HepG2 (cell line): ENCODE results near the gene KCNH8. TPM values are rescaled to one million over a fixed set of nuclear protein-coding genes. Genes with fewer than 3 reads are reported as not detected.

ENCODE experiments used
- ATAC-seq: fragments of 200-7000 bp; cut with Tn5 transposase; 3 replicates; pipeline ENCODE4 v1.9.1; 2020; ENCODE audit warnings: mild to moderate bottlenecking, moderate library complexity
- BruUV-seq: library from RNA; stranded (reverse); fragments of 400-500 nt; replicated peaks from 2 replicates; lab custom pipeline; 2021; lab: Mats Ljungman, UMichigan
- CTCF ChIA-PET: fragments of 300-600 bp; formaldehyde crosslinking; extraction: SDS; loops from one replicate; lab custom pipeline; 2021; ENCODE audit warnings: low total read pairs, inconsistent platforms, low intra/inter-chr PET ratio; lab: Yijun Ruan, JAX
- POLR2A ChIA-PET: fragments of 350-600 bp; sonication (Branson Sonifier 250); formaldehyde crosslinking; loops from one replicate; lab custom pipeline; 2020; ENCODE audit warnings: antibody characterized with exemption, inconsistent platforms; lab: Yijun Ruan, JAX
- DNase-seq: peaks from one replicate; pipeline ENCODE4 v3.0.0-alpha.2; 2015; ENCODE audit warnings: low spot score
- FAIRE-seq: peaks from 3 replicates; lab custom pipeline; 2011; peaks lifted over from hg19 to GRCh38; lab: Jason Lieb, UNC
- H2AFZ ChIP-seq: one replicate; pipeline ENCODE4 v1.6.1; 2011; ENCODE audit warnings: low read length, inconsistent platforms
- H3K27ac ChIP-seq: fragments of 300-600 bp; 3 replicates; pipeline ENCODE4 v1.8.0; 2011; ENCODE audit warnings: mixed run types, mild to moderate bottlenecking, mixed read lengths, low read length, inconsistent platforms; ENCODE audit not compliant: insufficient read depth; ENCODE audit errors: extremely low read length
- H3K27me3 ChIP-seq, 2 experiments: fragments of 200-600 bp in 1 of 2; 2 replicates in 1 of 2; 3 replicates in 1 of 2; pipeline versions ENCODE4 v1.6.0 to v1.8.0; 2011; ENCODE audit warnings: low read length in 2 of 2, mild to moderate bottlenecking in 2 of 2, moderate library complexity in 2 of 2, inconsistent platforms in 1 of 2; ENCODE audit not compliant: insufficient read depth in 2 of 2, control insufficient read depth in 1 of 2
- H3K36me3 ChIP-seq, 2 experiments: fragments of 200-600 bp in 1 of 2; replicated peaks in 1 of 2; 2 replicates in 1 of 2; 3 replicates in 1 of 2; pipeline versions ENCODE4 v1.5.1 to v1.8.0; 2011; ENCODE audit warnings: low read length in 2 of 2, inconsistent platforms in 1 of 2; ENCODE audit not compliant: insufficient read depth in 2 of 2, control insufficient read depth in 1 of 2
- H3K4me1 ChIP-seq: 2 replicates; pipeline ENCODE4 v1.5.1; 2012; ENCODE audit warnings: low read length, inconsistent platforms; ENCODE audit not compliant: insufficient read depth
- H3K4me2 ChIP-seq: 2 replicates; pipeline ENCODE4 v1.6.0; 2011; ENCODE audit warnings: low read depth, low read length, inconsistent platforms
- H3K4me3 ChIP-seq, 3 experiments: fragments of 200-600 bp in 1 of 3; sonication (generic), shearing (Covaris generic) in 1 of 3; replicated peaks in 1 of 3; 2 replicates each; pipeline ENCODE4 v1.5.1; 2011 to 2016; ENCODE audit warnings: low read length in 3 of 3, inconsistent platforms in 2 of 3, low read depth in 2 of 3, mild to moderate bottlenecking in 2 of 3, control low read depth in 1 of 3, mixed read lengths in 1 of 3; ENCODE audit not compliant: insufficient read depth in 1 of 3
- H3K79me2 ChIP-seq: one replicate; pipeline ENCODE4 v1.6.1; 2011; ENCODE audit warnings: low read length, inconsistent platforms; ENCODE audit not compliant: insufficient read depth
- H3K9ac ChIP-seq: 2 replicates; pipeline ENCODE4 v1.6.0; 2011; ENCODE audit warnings: mild to moderate bottlenecking, low read depth, low read length, inconsistent platforms; ENCODE audit not compliant: insufficient read depth
- H3K9me3 ChIP-seq: 2 replicates; pipeline ENCODE4 v1.5.1; 2012; ENCODE audit warnings: mild to moderate bottlenecking, low read length
- H4K20me1 ChIP-seq: 2 replicates; pipeline ENCODE4 v1.6.0; 2011; ENCODE audit warnings: inconsistent platforms, mild to moderate bottlenecking, low read length, moderate library complexity; ENCODE audit not compliant: insufficient read depth
- CREM ChIP-seq, 2 experiments: sonication (generic) in 1 of 2; formaldehyde crosslinking in 1 of 2; IDR thresholded peaks; 2 replicates each; pipeline versions ENCODE4 v1.4.0 to v1.6.1; 2016 to 2020; ENCODE audit warnings: antibody characterized with exemption in 1 of 2, mild to moderate bottlenecking in 1 of 2, missing genetic modification reagents in 1 of 2
- MAFF ChIP-seq: IDR thresholded peaks from 2 replicates; pipeline ENCODE4 v1.6.1; 2011; ENCODE audit warnings: low read depth, low read length, improper control_type of control experiment
- MAFK ChIP-seq, 2 experiments: IDR thresholded peaks in 1 of 2; conservative IDR thresholded peaks in 1 of 2; 2 replicates each; pipeline ENCODE4 v1.6.1; 2011; ENCODE audit warnings: improper control_type of control experiment in 2 of 2, low read length in 2 of 2
- MEF2D ChIP-seq: sonication (generic); formaldehyde crosslinking; IDR thresholded peaks from 2 replicates; pipeline ENCODE4 v1.5.1; 2020; ENCODE audit warnings: mild to moderate bottlenecking, missing genetic modification reagents
- ZNF207 ChIP-seq: fragments of 450-650 bp; IDR thresholded peaks from 2 replicates; pipeline ENCODE4 v1.6.1; 2016; ENCODE audit warnings: antibody characterized with exemption, borderline replicate concordance
- ZNF430 ChIP-seq: sonication (generic); formaldehyde crosslinking; IDR thresholded peaks from 2 replicates; pipeline ENCODE4 v1.9.0; 2021; ENCODE audit warnings: mild to moderate bottlenecking, missing genetic modification reagents
- WGBS: methylation state at CpG from one replicate; pipeline ENCODE4 v1.1.6; 2017; ENCODE audit warnings: low lambda C conversion rate; 5-methylcytosine and 5-hydroxymethylcytosine counted together
- in situ Hi-C: cut with HindIII; loops from 2 replicates; pipeline ENCODE4 v1.10.0; 2017; ENCODE audit warnings: low pct_unique_long_range_greater_than_20kb; ENCODE audit not compliant: extremely low pct_ligation_motif_present
- intact Hi-C: fragments of 100-400 bp; cut with micrococcal nuclease; formaldehyde crosslinking; loops from one replicate; pipeline ENCODE4 v1.10.0; 2022; ENCODE audit not compliant: unreplicated experiment
- polyA plus RNA-seq, 8 experiments: library from polyadenylated mRNA; depleted of rRNA in 3 of 8; stranded (reverse) in 7 of 8; unstranded in 1 of 8; fragments of >200 nt; fragmentation: Illumina TruSeq in 4 of 8; extraction: Trizol in 4 of 8; gene quantifications; 2 replicates each; pipeline versions ENCODE4 v1.2.1 to v1.2.3, GENCODE V29; 2011 to 2016; ENCODE audit warnings: low read depth in 4 of 8, missing spikeins in 1 of 8, mixed read lengths in 1 of 8; ENCODE audit not compliant: insufficient read depth in 1 of 8
- total RNA-seq, 5 experiments: library from RNA; depleted of rRNA; stranded (reverse); fragments of >200 nt; fragmentation: Illumina TruSeq; extraction: Trizol; gene quantifications; 2 replicates each; pipeline ENCODE4 v1.2.3, GENCODE V29; 2016; ENCODE audit warnings: low read depth in 1 of 5

KCNH8 gene
- total and polyA plus RNA-seq, 2 of the 13 experiments (the other 11 are each of a cell fraction or from before 2014, with no cell fraction given): 0.04 TPM; not detected in 1

GRCh38 chr3:19103510-19103909 lies 44.8 kb upstream of the KCNH8 start:
- Histone ChIP-seq H3K79me2 (no peaks in the 10 kb centered on the region), H3K27me3 (no peaks in the 10 kb centered on the region), H3K4me1 (peaks cover 8% of the 10 kb centered on the region; the same call in 1 of the 2 replicates), H3K27ac (no peak overlapping the region), H3K36me3 (no peaks in the 10 kb centered on the region), H4K20me1 (no peaks in the 10 kb centered on the region), H2AFZ (no peak overlapping the region), H3K4me3 (no peak overlapping the region; a peak in 1 of 6 replicates), H3K4me2 (no peak overlapping the region), H3K9ac (no peak overlapping the region)
- peak; percentile 48 for ATAC-seq
- intact Hi-C loops: no loop called here
- FAIRE-seq: no peak
- ChIA-PET POLR2A (interaction anchor here (1.4 kb wide), 1 partner anchor 43 kb away, joined by 7 read pairs; no protein-coding TSS in a partner anchor), CTCF (no interaction called here)
- WGBS: 65% methylated on average over 3 of the region's 3 CpGs
- in situ Hi-C loops: no loop called here
- TF ChIP-seq ZNF207 (no peak), ZNF430 (CRISPR knock-in tag) (0 out of 2 replicates have a peak, but pooled peaks have one; percentile 28)
- TF ChIP-seq, all 625 proteins: peak for 1
- no peak for DNase-seq
- BruUV-seq: no TSS peak
- no peaks in the 10 kb centered on the region for H3K9me3 ChIP-seq

- DNase-seq (no peak), FAIRE-seq (no peak), ATAC-seq (no peak)
- ChIA-PET POLR2A (no interaction called here), CTCF (no interaction called here)
- no peaks in the 10 kb centered on the region for H3K27me3 ChIP-seq
- TF ChIP-seq MEF2D (CRISPR knock-in tag) (no peak), CREM (IDR thresholded peaks at IDR 0.05) (no peak), CREM (CRISPR knock-in tag; IDR thresholded peaks at IDR 0.05) (no peak), MAFF (peak; percentile 39; the same call in 1 of the 2 replicates), MAFK (conservative IDR thresholded peaks at IDR 0.05 in 1 of 2, IDR thresholded peaks at IDR 0.05 in 1 of 2; ENCODE audit: low read length in 2 of 2) (peak in 1 of 2 experiments; percentile 67; a peak in 2 of 4 replicates)
- no peak overlapping the region for H3K4me2 ChIP-seq
- H3K9ac ChIP-seq: no peak overlapping the region
- H3K4me1 ChIP-seq: peaks cover 8% of the 10 kb centered on the region; the same call in 1 of the 2 replicates
- no peak overlapping the region for H3K4me3 ChIP-seq
- no peaks in the 10 kb centered on the region for H3K36me3 ChIP-seq
- in situ Hi-C loops (no loop called here), intact Hi-C loops (no loop called here)
- no peaks in the 10 kb centered on the region for H3K9me3 ChIP-seq
- BruUV-seq: no TSS peak
- H3K79me2 ChIP-seq: no peaks in the 10 kb centered on the region
- no peak overlapping the region for H2AFZ ChIP-seq
- no peak overlapping the region for H3K27ac ChIP-seq
- H4K20me1 ChIP-seq: no peaks in the 10 kb centered on the region
These were observed 43.9 kb upstream of the KCNH8 start for GRCh38 chr3:19104459-19104858.
